Coronary artery (tissue), 2 donors: ENCODE data around the gene MIX23.

Experiments
- DNase-seq: peaks from one replicate; pipeline ENCODE4 v3.0.0-alpha.2; 2017; ENCODE audit warnings: low spot score
- H3K27ac ChIP-seq, 2 donors: fragments of 200-600 bp; sonication (generic); one replicate each; pipeline ENCODE4 v1.5.1; 2016 to 2019
- H3K4me3 ChIP-seq: fragments of 200-600 bp; sonication (generic); 2 replicates; pipeline ENCODE4 v1.5.1; 2016; ENCODE audit warnings: mild to moderate bottlenecking, moderate library complexity
- TF ChIP-seq, protein P1 (sequence below): fragments of 200-600 bp; sonication (generic); IDR thresholded peaks from one replicate; pipeline ENCODE4 v1.5.1; 2019; ENCODE audit warnings: antibody characterized with exemption

MIX23 gene

DNA sequence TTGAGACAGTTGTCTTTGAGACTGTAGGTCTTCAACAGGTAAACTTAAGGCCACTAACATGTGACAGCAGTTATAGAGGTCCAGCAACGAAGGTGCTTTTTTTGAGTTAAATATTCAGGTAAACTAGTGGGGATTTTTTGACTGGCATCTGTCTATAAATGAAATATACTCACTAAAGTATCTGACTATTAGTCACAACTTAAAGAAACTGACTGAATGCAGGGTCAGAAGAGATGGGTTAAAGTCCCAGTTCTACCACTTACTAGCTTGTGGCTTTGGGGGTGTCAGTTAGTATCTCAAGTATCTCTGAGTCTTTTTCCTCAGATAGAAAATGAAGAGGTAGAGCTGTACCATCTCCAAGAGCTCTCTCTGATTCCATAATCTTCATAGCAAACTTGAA is 18.0 kb downstream of the MIX23 start:
- Histone ChIP-seq H3K4me3 (no peak overlapping the region), H3K27ac (no peak overlapping the region)
- no peak for DNase-seq
- TF ChIP-seq, protein P1, sequence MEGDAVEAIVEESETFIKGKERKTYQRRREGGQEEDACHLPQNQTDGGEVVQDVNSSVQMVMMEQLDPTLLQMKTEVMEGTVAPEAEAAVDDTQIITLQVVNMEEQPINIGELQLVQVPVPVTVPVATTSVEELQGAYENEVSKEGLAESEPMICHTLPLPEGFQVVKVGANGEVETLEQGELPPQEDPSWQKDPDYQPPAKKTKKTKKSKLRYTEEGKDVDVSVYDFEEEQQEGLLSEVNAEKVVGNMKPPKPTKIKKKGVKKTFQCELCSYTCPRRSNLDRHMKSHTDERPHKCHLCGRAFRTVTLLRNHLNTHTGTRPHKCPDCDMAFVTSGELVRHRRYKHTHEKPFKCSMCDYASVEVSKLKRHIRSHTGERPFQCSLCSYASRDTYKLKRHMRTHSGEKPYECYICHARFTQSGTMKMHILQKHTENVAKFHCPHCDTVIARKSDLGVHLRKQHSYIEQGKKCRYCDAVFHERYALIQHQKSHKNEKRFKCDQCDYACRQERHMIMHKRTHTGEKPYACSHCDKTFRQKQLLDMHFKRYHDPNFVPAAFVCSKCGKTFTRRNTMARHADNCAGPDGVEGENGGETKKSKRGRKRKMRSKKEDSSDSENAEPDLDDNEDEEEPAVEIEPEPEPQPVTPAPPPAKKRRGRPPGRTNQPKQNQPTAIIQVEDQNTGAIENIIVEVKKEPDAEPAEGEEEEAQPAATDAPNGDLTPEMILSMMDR = no peak

DNA sequence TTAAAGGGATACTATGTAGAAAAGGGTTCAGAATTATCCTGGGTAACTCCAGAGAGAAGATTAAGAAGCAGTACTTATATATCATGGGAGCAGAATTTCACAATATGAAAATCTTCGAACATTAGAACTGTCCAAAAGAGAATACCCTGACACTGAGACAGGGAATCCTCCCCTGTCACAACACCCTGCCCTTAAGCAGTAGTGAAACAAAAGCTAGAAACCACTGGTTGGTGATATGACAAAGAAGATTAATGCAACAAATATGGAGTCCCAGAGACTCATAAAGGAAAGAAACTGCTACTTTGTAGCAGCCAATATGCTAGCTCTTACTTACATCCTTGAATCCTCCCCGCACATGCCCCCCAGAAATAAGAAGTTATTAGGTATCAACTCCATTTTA is 18.5 kb downstream of the MIX23 start:
- no peak overlapping the region for H3K4me3 ChIP-seq
- TF ChIP-seq, protein P1 = no peak
- H3K27ac ChIP-seq = no peak overlapping the region
- no peak for DNase-seq

DNA sequence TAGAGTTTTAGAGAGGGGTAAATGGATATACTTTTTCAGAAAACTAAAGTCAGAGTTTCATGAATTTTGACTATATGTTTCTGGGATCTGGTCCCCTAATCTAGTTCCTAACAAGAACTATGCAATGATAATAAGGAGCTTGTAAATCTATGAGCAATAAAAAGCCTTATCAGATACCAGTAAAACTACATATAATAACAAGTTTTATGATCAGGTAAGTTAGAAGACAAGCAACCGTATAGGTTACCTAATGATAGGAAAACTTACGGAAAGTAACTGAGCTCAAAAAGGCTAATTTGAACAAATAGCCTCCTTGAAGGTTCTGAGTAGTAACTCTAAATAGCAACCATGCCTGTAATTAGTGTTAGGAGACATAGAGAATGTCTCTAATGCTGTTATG is 21.0 kb downstream of the MIX23 start:
- H3K27ac ChIP-seq = no peak overlapping the region
- TF ChIP-seq, protein P1 = no peak
- no peak for DNase-seq
- no peak overlapping the region for H3K4me3 ChIP-seq

- Histone ChIP-seq H3K4me3 (no peak overlapping the region), H3K27ac (no peak overlapping the region)
- DNase-seq = no peak
- TF ChIP-seq, protein P1 = no peak
These were observed 24.4 kb downstream of the MIX23 start for GRCh38 chr3:122358703-122359032.

GRCh38 chr3:122357828-122358702 is 25.0 kb downstream of the MIX23 start:
- no peak overlapping the region for H3K27ac ChIP-seq
- no peak for DNase-seq
- TF ChIP-seq, protein P1 = no peak
- no peak overlapping the region for H3K4me3 ChIP-seq

DNA sequence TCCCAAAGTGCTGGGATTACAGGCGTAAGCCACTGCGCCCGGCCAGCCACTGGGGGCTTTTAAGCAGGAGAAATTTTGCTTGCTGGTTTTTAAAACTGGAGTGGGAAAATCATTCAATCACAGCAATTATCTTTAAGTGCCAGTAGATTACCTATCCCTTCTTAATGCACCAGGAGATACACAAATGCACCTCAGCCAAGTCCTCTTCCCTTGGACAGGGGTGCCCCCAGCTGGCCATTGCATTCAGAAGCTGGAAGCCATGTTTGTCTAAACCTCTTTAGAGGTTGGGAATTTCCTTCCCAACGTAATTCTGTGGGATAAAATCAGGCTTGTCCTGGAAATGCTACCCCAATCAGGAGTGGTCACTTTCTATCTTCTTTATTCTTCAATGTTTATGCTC is 26.6 kb downstream of the MIX23 start:
- DNase-seq = no peak
- Histone ChIP-seq H3K4me3 (no peak overlapping the region), H3K27ac (no peak overlapping the region)
- TF ChIP-seq, protein P1 = no peak

- no peak overlapping the region for H3K4me3 ChIP-seq
- no peak overlapping the region for H3K27ac ChIP-seq
- DNase-seq = no peak
- TF ChIP-seq, protein P1 = no peak
These were observed 27.4 kb downstream of the MIX23 start for GRCh38 chr3:122355612-122356011.
